ENCODE results near the gene GOLGA8S.
"Not testable (repeated sequence)": the region's sequence is repeated elsewhere in the genome, so short reads cannot be mapped to it uniquely, and the experiment has no call there.

Gene GOLGA8S

GRCh38 chr15:23397779-23398178 is 43.2 kb downstream of the GOLGA8S start:
- no peak for DNase-seq (ENCODE audit: low read depth)

GRCh38 chr15:23398357-23398756 is 43.8 kb downstream of the GOLGA8S start:
- DNase-seq (ENCODE audit: low read depth), result not testable (repeated sequence)

- not testable (repeated sequence) for DNase-seq (ENCODE audit: low read depth)
Measured at GRCh38 chr15:23399207-23399606, 44.7 kb downstream of the GOLGA8S start.

- DNase-seq (ENCODE audit: low read depth), result no peak
Measured at GRCh38 chr15:23401627-23402026, 47.1 kb downstream of the GOLGA8S start.

- DNase-seq (ENCODE audit: low read depth), result no peak
Measured at GRCh38 chr15:23402140-23402539, 47.6 kb downstream of the GOLGA8S start.

GRCh38 chr15:23402544-23402943 is 48.0 kb downstream of the GOLGA8S start:
- DNase-seq (ENCODE audit: low read depth), result no peak

GRCh38 chr15:23403550-23403949 is 49.0 kb downstream of the GOLGA8S start:
- no peak for DNase-seq (ENCODE audit: low read depth)

- DNase-seq (ENCODE audit: low read depth), result no peak
Measured at GRCh38 chr15:23411841-23412240, 57.3 kb downstream of the GOLGA8S start.

- not testable (repeated sequence) for DNase-seq (ENCODE audit: low read depth)
Measured at GRCh38 chr15:23412881-23413600, 58.5 kb downstream of the GOLGA8S start.

All from stimulated activated CD8-positive, alpha-beta memory T cell treated with anti-CD3 and anti-CD28 coated beads, Interleukin-12 subunit alpha, Interleukin-12 subunit beta, amount 100 ng/mL, for 4 hours (primary cell).